Measurements from ENCODE around the gene MRPS27. TPM values are rescaled to one million over a fixed set of nuclear protein-coding genes. Genes with fewer than 3 reads are reported as not detected.

The MRPS27 gene
- total and polyA plus RNA-seq, 2 of the 13 experiments (the other 11 are each of a cell fraction or from before 2014, with no cell fraction given) = 71.8 to 115 TPM

DNA sequence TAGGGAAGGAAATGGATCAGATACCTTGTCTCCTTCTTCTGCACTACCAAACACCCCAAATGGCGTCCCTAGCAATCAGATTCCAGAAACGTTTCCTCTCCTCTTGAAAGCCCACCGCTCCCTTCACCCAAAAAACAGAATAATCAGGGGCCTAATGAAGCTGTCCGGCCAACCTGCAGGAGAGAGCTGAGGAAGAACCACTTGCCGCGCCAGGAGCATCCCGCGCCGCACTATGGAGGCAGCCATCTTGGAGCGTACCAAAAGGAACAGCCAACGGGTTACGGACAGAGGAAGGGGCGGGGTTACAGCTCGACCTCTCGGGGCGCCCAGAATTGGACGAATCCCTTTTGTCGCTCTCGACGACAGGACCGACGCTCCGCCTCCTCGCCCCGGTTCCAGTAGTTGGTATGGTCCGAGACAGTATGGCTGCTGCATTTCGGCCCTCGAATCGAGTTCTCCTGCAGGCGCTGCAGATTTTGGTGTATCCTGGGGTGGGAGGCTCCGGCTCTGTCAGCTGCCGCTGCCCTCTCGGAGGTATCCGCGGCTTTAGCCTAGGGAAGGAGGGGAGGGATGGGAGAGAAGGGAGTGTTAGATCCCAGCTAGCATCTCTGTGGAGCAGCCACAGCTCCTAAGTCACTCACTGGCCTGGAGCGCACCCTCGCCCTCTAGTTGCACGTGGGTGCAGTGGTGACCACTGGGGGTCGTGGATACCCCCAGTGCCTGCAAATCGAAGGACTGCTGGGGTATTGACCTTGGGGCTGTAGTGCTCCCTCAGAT lies at the start of gene MRPS27, which contains the start of gene PTCD2 (continued):
- TF ChIP-seq ZSCAN21 (CRISPR knock-in tag; IDR thresholded peaks at IDR 0.05; ENCODE audit: borderline replicate concordance) (0 out of 2 replicates have a peak, but pooled peaks have one; percentile 42), BRD4 (CRISPR knock-in tag; IDR thresholded peaks at IDR 0.05) (no peak; the same call in none of the 2 replicates), EHMT2 (IDR thresholded peaks at IDR 0.05; ENCODE audit: borderline replicate concordance, low read depth, low read length) (no peak), DNMT1 (CRISPR knock-in tag; IDR thresholded peaks at IDR 0.05) (no peak), SP140L (CRISPR knock-in tag; IDR thresholded peaks at IDR 0.05; ENCODE audit: borderline replicate concordance) (0 out of 2 replicates have a peak, but pooled peaks have one; percentile 71), SUZ12 (IDR thresholded peaks at IDR 0.05; ENCODE audit: low read depth, low read length) (no peak), GATA4 (IDR thresholded peaks at IDR 0.05; ENCODE audit: borderline replicate concordance, low read depth) (0 out of 2 replicates have a peak, but pooled peaks have one; percentile 44), ZBTB42 (CRISPR knock-in tag; IDR thresholded peaks at IDR 0.05) (peak; percentile 94; the same call in 1 of the 2 replicates), ZBTB7B (CRISPR knock-in tag; IDR thresholded peaks at IDR 0.05) (peak; percentile 79), MAF1 (CRISPR knock-in tag; IDR thresholded peaks at IDR 0.05; ENCODE audit: borderline replicate concordance) (no peak), ZNF883 (CRISPR knock-in tag; IDR thresholded peaks at IDR 0.05; ENCODE audit: not compliant biosample characterization) (peak; percentile 54), ZNF720 (CRISPR knock-in tag; IDR thresholded peaks at IDR 0.05) (no peak), GTF2F1 (IDR thresholded peaks at IDR 0.05; ENCODE audit: low read length) (no peak), ZNF816 (CRISPR knock-in tag; IDR thresholded peaks at IDR 0.05; ENCODE audit: borderline replicate concordance) (peak; percentile 69; the same call in 1 of the 2 replicates)
- TF ChIP-seq, protein P1, sequence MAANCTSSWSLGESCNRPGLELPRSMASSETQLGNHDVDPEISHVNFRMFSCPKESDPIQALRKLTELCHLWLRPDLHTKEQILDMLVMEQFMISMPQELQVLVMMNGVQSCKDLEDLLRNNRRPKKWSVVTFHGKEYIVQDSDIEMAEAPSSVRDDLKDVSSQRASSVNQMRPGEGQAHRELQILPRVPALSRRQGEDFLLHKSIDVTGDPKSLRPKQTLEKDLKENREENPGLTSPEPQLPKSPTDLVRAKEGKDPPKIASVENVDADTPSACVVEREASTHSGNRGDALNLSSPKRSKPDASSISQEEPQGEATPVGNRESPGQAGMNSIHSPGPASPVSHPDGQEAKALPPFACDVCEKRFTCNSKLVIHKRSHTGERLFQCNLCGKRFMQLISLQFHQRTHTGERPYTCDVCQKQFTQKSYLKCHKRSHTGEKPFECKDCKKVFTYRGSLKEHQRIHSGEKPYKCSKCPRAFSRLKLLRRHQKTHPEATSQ (CRISPR knock-in tag; IDR thresholded peaks at IDR 0.05; ENCODE audit: borderline replicate concordance) = no peak
- TF ChIP-seq, protein P2, sequence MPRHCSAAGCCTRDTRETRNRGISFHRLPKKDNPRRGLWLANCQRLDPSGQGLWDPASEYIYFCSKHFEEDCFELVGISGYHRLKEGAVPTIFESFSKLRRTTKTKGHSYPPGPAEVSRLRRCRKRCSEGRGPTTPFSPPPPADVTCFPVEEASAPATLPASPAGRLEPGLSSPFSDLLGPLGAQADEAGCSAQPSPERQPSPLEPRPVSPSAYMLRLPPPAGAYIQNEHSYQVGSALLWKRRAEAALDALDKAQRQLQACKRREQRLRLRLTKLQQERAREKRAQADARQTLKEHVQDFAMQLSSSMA (CRISPR knock-in tag; IDR thresholded peaks at IDR 0.05) = 0 out of 2 replicates have a peak, but pooled peaks have one; percentile 50
- TF ChIP-seq, protein P3, sequence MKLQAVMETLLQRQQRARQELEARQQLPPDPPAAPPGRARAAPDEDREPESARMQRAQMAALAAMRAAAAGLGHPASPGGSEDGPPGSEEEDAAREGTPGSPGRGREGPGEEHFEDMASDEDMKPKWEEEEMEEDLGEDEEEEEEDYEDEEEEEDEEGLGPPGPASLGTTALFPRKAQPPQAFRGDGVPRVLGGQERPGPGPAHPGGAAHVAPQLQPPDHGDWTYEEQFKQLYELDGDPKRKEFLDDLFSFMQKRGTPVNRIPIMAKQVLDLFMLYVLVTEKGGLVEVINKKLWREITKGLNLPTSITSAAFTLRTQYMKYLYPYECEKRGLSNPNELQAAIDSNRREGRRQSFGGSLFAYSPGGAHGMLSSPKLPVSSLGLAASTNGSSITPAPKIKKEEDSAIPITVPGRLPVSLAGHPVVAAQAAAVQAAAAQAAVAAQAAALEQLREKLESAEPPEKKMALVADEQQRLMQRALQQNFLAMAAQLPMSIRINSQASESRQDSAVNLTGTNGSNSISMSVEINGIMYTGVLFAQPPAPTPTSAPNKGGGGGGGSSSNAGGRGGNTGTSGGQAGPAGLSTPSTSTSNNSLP (IDR thresholded peaks at IDR 0.05; ENCODE audit: low read depth, low read length) = no peak
- TF ChIP-seq, protein P4, sequence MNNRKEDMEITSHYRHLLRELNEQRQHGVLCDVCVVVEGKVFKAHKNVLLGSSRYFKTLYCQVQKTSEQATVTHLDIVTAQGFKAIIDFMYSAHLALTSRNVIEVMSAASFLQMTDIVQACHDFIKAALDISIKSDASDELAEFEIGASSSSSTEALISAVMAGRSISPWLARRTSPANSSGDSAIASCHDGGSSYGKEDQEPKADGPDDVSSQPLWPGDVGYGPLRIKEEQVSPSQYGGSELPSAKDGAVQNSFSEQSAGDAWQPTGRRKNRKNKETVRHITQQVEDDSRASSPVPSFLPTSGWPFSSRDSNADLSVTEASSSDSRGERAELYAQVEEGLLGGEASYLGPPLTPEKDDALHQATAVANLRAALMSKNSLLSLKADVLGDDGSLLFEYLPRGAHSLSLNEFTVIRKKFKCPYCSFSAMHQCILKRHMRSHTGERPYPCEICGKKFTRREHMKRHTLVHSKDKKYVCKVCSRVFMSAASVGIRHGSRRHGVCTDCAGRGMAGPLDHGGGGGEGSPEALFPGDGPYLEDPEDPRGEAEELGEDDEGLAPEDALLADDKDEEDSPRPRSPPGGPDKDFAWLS (CRISPR knock-in tag; IDR thresholded peaks at IDR 0.05; ENCODE audit: borderline replicate concordance) = no peak
- TF ChIP-seq, protein P5, sequence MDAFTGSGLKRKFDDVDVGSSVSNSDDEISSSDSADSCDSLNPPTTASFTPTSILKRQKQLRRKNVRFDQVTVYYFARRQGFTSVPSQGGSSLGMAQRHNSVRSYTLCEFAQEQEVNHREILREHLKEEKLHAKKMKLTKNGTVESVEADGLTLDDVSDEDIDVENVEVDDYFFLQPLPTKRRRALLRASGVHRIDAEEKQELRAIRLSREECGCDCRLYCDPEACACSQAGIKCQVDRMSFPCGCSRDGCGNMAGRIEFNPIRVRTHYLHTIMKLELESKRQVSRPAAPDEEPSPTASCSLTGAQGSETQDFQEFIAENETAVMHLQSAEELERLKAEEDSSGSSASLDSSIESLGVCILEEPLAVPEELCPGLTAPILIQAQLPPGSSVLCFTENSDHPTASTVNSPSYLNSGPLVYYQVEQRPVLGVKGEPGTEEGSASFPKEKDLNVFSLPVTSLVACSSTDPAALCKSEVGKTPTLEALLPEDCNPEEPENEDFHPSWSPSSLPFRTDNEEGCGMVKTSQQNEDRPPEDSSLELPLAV (CRISPR knock-in tag; conservative IDR thresholded peaks at IDR 0.05; ENCODE audit: low read depth) = 0 out of 2 replicates have a peak, but pooled peaks have one; percentile 47
- TF ChIP-seq, protein P6, sequence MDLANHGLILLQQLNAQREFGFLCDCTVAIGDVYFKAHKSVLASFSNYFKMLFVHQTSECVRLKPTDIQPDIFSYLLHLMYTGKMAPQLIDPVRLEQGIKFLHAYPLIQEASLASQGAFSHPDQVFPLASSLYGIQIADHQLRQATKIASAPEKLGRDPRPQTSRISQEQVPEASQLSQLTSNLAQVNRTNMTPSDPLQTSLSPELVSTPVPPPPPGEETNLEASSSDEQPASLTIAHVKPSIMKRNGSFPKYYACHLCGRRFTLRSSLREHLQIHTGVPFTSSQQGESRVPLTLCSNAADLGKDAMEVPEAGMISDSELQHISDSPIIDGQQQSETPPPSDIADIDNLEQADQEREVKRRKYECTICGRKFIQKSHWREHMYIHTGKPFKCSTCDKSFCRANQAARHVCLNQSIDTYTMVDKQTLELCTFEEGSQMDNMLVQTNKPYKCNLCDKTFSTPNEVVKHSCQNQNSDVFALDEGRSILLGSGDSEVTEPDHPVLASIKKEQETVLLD (CRISPR knock-in tag; IDR thresholded peaks at IDR 0.05; ENCODE audit: low read depth) = no peak

Measured in HepG2 (cell line).